ENCODE data around the gene DIRAS1. TPM values are rescaled to one million over a fixed set of nuclear protein-coding genes. Genes with fewer than 3 reads are reported as not detected.
A peak's percentile ranks its signal among the peaks of the same experiment; 100 is the strongest.
"Not testable (repeated sequence)": the region's sequence is repeated elsewhere in the genome, so short reads cannot be mapped to it uniquely, and the experiment has no call there.

DIRAS1 gene
- total RNA-seq, 1 experiment from 2014 or later, result 0.17 TPM

- DNase-seq (ENCODE audit: low read depth), result no peak
- in situ Hi-C loops (cut with HindIII; ENCODE audit: low pct_unique_long_range_greater_than_20kb, low sequenced_read_pairs), result no loop called here
Observed at GRCh38 chr19:2717638-2718541, 3.3 kb downstream of the DIRAS1 start.

- DNase-seq (ENCODE audit: low read depth), result no peak
- in situ Hi-C loops (cut with HindIII; ENCODE audit: low pct_unique_long_range_greater_than_20kb, low sequenced_read_pairs), result no loop called here
Observed at GRCh38 chr19:2716722-2717637, 4.2 kb downstream of the DIRAS1 start.

GRCh38 chr19:2716275-2716650 lies 4.9 kb downstream of the DIRAS1 start:
- in situ Hi-C loops (cut with HindIII; ENCODE audit: low pct_unique_long_range_greater_than_20kb, low sequenced_read_pairs), result no loop called here
- DNase-seq (ENCODE audit: low read depth), result no peak

- in situ Hi-C loops (cut with HindIII; ENCODE audit: low pct_unique_long_range_greater_than_20kb, low sequenced_read_pairs), result no loop called here
- DNase-seq (ENCODE audit: low read depth), result no peak
Observed at GRCh38 chr19:2715470-2716274, 5.5 kb downstream of the DIRAS1 start.

- DNase-seq (ENCODE audit: low read depth), result no peak
- in situ Hi-C loops (cut with HindIII; ENCODE audit: low pct_unique_long_range_greater_than_20kb, low sequenced_read_pairs), result no loop called here
Observed at GRCh38 chr19:2714531-2715269, 6.5 kb downstream of the DIRAS1 start.

GRCh38 chr19:2714102-2714501 lies 7.1 kb downstream of the DIRAS1 start:
- in situ Hi-C loops (cut with HindIII; ENCODE audit: low pct_unique_long_range_greater_than_20kb, low sequenced_read_pairs); DNase-seq (ENCODE audit: low read depth): not testable (repeated sequence)

GRCh38 chr19:2713170-2713569 lies 8.0 kb downstream of the DIRAS1 start:
- in situ Hi-C loops (cut with HindIII; ENCODE audit: low pct_unique_long_range_greater_than_20kb, low sequenced_read_pairs); DNase-seq (ENCODE audit: low read depth): not testable (repeated sequence)

GRCh38 chr19:2711875-2712205 lies 9.3 kb downstream of the DIRAS1 start:
- DNase-seq (ENCODE audit: low read depth), result no peak
- in situ Hi-C loops (cut with HindIII; ENCODE audit: low pct_unique_long_range_greater_than_20kb, low sequenced_read_pairs), result no loop called here

GRCh38 chr19:2711172-2711874 lies 9.8 kb downstream of the DIRAS1 start:
- in situ Hi-C loops (cut with HindIII; ENCODE audit: low pct_unique_long_range_greater_than_20kb, low sequenced_read_pairs), result no loop called here

GRCh38 chr19:2706251-2706650 lies 14.9 kb downstream of the DIRAS1 start:
- in situ Hi-C loops (cut with HindIII; ENCODE audit: low pct_unique_long_range_greater_than_20kb, low sequenced_read_pairs), result no loop called here
- DNase-seq (ENCODE audit: low read depth), result no peak

More at GRCh38 chr19:2711172-2711874, 9.8 kb downstream of the DIRAS1 start:
- no peak for DNase-seq (ENCODE audit: low read depth)

- DNase-seq (ENCODE audit: low read depth), result no peak
- in situ Hi-C loops (cut with HindIII; ENCODE audit: low pct_unique_long_range_greater_than_20kb, low sequenced_read_pairs), result no loop called here
Observed at GRCh38 chr19:2703691-2704216, 17.4 kb downstream of the DIRAS1 start.

GRCh38 chr19:2703077-2703437 lies 18.1 kb downstream of the DIRAS1 start:
- in situ Hi-C loops (cut with HindIII; ENCODE audit: low pct_unique_long_range_greater_than_20kb, low sequenced_read_pairs), result no loop called here
- DNase-seq (ENCODE audit: low read depth), result no peak

- peak; percentile 31 for DNase-seq (ENCODE audit: low read depth)
- in situ Hi-C loops (cut with HindIII; ENCODE audit: low pct_unique_long_range_greater_than_20kb, low sequenced_read_pairs), result no loop called here
Observed at GRCh38 chr19:2702170-2703076, 18.7 kb downstream of the DIRAS1 start, which contains the start of gene GNG7. TSS of gene GNG7 (minus strand) at chr19:2702694. CDS start at chr19:2520688, 182,006 bp downstream.

GRCh38 chr19:2701361-2702169 lies 19.6 kb downstream of the DIRAS1 start:
- DNase-seq (ENCODE audit: low read depth), result no peak
- in situ Hi-C loops (cut with HindIII; ENCODE audit: low pct_unique_long_range_greater_than_20kb, low sequenced_read_pairs), result no loop called here

GRCh38 chr19:2700660-2701360 lies 20.4 kb downstream of the DIRAS1 start:
- no peak for DNase-seq (ENCODE audit: low read depth)
- in situ Hi-C loops (cut with HindIII; ENCODE audit: low pct_unique_long_range_greater_than_20kb, low sequenced_read_pairs), result no loop called here

Measured in Caki2 (cell line).